HG03045 (cell line): ENCODE results near the gene RASAL2.

Experiments
- ATAC-seq: cut with Tn5 transposase; IDR thresholded peaks from one replicate; pipeline ENCODE4 v1.9.1; 2021; ENCODE audit warnings: mild to moderate bottlenecking, moderate library complexity; ENCODE audit not compliant: unreplicated experiment

Gene RASAL2

GRCh38 chr1:178483251-178483957, 389.5 kb downstream of the RASAL2 start:
- ATAC-seq = no peak

GRCh38 chr1:178484698-178485225, 390.9 kb downstream of the RASAL2 start:
- no peak for ATAC-seq

- no peak for ATAC-seq
Observed at GRCh38 chr1:178485541-178485981, 391.7 kb downstream of the RASAL2 start.

- no peak for ATAC-seq
Observed at GRCh38 chr1:178486100-178487069, 392.5 kb downstream of the RASAL2 start.

GRCh38 chr1:178487070-178487615, 393.2 kb downstream of the RASAL2 start:
- no peak for ATAC-seq

GRCh38 chr1:178488393-178488792, 394.5 kb downstream of the RASAL2 start:
- ATAC-seq = no peak

GRCh38 chr1:178489399-178489798, 395.5 kb downstream of the RASAL2 start:
- no peak for ATAC-seq

GRCh38 chr1:178490136-178490535, 396.2 kb downstream of the RASAL2 start:
- no peak for ATAC-seq

GRCh38 chr1:178490967-178491366, 397.1 kb downstream of the RASAL2 start:
- ATAC-seq = no peak

- ATAC-seq = no peak
Observed at GRCh38 chr1:178491721-178492120, 397.8 kb downstream of the RASAL2 start.

GRCh38 chr1:178492341-178492740, 398.4 kb downstream of the RASAL2 start:
- ATAC-seq = no peak

GRCh38 chr1:178493301-178493741, 399.4 kb downstream of the RASAL2 start:
- ATAC-seq = no peak

- no peak for ATAC-seq
Observed at GRCh38 chr1:178494569-178494971, 400.7 kb downstream of the RASAL2 start.

GRCh38 chr1:178495158-178495557, 401.3 kb downstream of the RASAL2 start:
- ATAC-seq = no peak

- no peak for ATAC-seq
Observed at GRCh38 chr1:178495741-178496409, 402.0 kb downstream of the RASAL2 start.

- ATAC-seq = no peak
Observed at GRCh38 chr1:178496410-178497135, 402.7 kb downstream of the RASAL2 start, which contains the start of gene CLEC20A. TSS of gene CLEC20A (minus strand) at chr1:178496964. CDS start at chr1:178496939, 25 bp downstream.

- no peak for ATAC-seq
Observed at GRCh38 chr1:178497903-178498478, 404.1 kb downstream of the RASAL2 start.

- no peak for ATAC-seq
Observed at GRCh38 chr1:178498896-178499675, 405.2 kb downstream of the RASAL2 start.
